GM19025 (cell line): ENCODE measurements around the gene KCNMA1.

Experiments
- ATAC-seq: cut with Tn5 transposase; IDR thresholded peaks from one replicate; pipeline ENCODE4 v1.9.1; 2021; ENCODE audit warnings: mild to moderate bottlenecking, low read depth, moderate library complexity; ENCODE audit not compliant: unreplicated experiment

The KCNMA1 gene

GRCh38 chr10:77185696-77186095, 451.9 kb downstream of the KCNMA1 start:
- no peak for ATAC-seq

- no peak for ATAC-seq
Measured at GRCh38 chr10:77182803-77183202, 454.8 kb downstream of the KCNMA1 start.

- ATAC-seq = no peak
Measured at GRCh38 chr10:77180794-77181193, 456.8 kb downstream of the KCNMA1 start.

- ATAC-seq = no peak
Measured at GRCh38 chr10:77180104-77180503, 457.5 kb downstream of the KCNMA1 start.

GRCh38 chr10:77179015-77179695, 458.5 kb downstream of the KCNMA1 start:
- no peak for ATAC-seq

GRCh38 chr10:77177589-77177988, 460.0 kb downstream of the KCNMA1 start:
- ATAC-seq = no peak

GRCh38 chr10:77177161-77177560, 460.4 kb downstream of the KCNMA1 start:
- ATAC-seq = no peak

- no peak for ATAC-seq
Measured at GRCh38 chr10:77176232-77176631, 461.4 kb downstream of the KCNMA1 start.

GRCh38 chr10:77175631-77176222, 461.9 kb downstream of the KCNMA1 start:
- no peak for ATAC-seq

- ATAC-seq = no peak
Measured at GRCh38 chr10:77173615-77174461, 463.8 kb downstream of the KCNMA1 start.

- no peak for ATAC-seq
Measured at GRCh38 chr10:77172086-77172485, 465.5 kb downstream of the KCNMA1 start.

GRCh38 chr10:77168861-77169260, 468.7 kb downstream of the KCNMA1 start:
- no peak for ATAC-seq

- ATAC-seq = no peak
Measured at GRCh38 chr10:77168161-77168560, 469.4 kb downstream of the KCNMA1 start.

- no peak for ATAC-seq
Measured at GRCh38 chr10:77165445-77166208, 472.0 kb downstream of the KCNMA1 start.

GRCh38 chr10:77164616-77165311, 472.8 kb downstream of the KCNMA1 start:
- no peak for ATAC-seq

- ATAC-seq = no peak
Measured at GRCh38 chr10:77163670-77164348, 473.8 kb downstream of the KCNMA1 start.

- ATAC-seq = no peak
Measured at GRCh38 chr10:77162697-77163096, 474.9 kb downstream of the KCNMA1 start.

- no peak for ATAC-seq
Measured at GRCh38 chr10:77160679-77161078, 476.9 kb downstream of the KCNMA1 start.

- no peak for ATAC-seq
Measured at GRCh38 chr10:77159538-77160110, 478.0 kb downstream of the KCNMA1 start.
